A549 (cell line): Measurements from ENCODE around the gene SDS.

ENCODE experiments used
- BHLHE40 ChIP-seq: IDR thresholded peaks from 2 replicates; pipeline ENCODE4 v1.6.1; 2012; ENCODE audit warnings: low read depth, low read length, inconsistent platforms
- CEBPB ChIP-seq, 2 experiments: fragments of >200 bp in 1 of 2; sonication (Bioruptor Twin) in 1 of 2; formaldehyde crosslinking in 1 of 2; IDR thresholded peaks; 2 replicates each; pipeline ENCODE4 v1.6.1; 2012 to 2016
- CTCF ChIP-seq: fragments of >200 bp; sonication (Bioruptor Twin); formaldehyde crosslinking; IDR thresholded peaks from 3 replicates; pipeline ENCODE4 v1.5.1; 2016
- EHF ChIP-seq: fragments of 250-450 bp; sonication (Bioruptor Pico); IDR thresholded peaks from 2 replicates; pipeline ENCODE4 v1.5.0; 2020; ENCODE audit warnings: mild to moderate bottlenecking
- EHMT2 ChIP-seq: fragments of 200-600 bp; sonication (generic); IDR thresholded peaks from 2 replicates; pipeline ENCODE4 v1.6.1; 2016; ENCODE audit warnings: antibody characterized with exemption, low read depth, mild to moderate bottlenecking, moderate library complexity
- JUNB ChIP-seq: fragments of >200 bp; sonication (Bioruptor Twin); formaldehyde crosslinking; IDR thresholded peaks from 2 replicates; pipeline ENCODE4 v1.6.1; 2016
- MAZ ChIP-seq: fragments of 150-350 bp; IDR thresholded peaks from 2 replicates; pipeline ENCODE4 v1.6.1; 2014; ENCODE audit warnings: antibody characterized with exemption, low read depth, low read length, borderline replicate concordance
- MYC ChIP-seq: IDR thresholded peaks from 2 replicates; pipeline ENCODE4 v1.6.1; 2012; ENCODE audit warnings: mild to moderate bottlenecking, inconsistent platforms, low read length, improper control_type of control experiment, borderline replicate concordance
- NPAS2 ChIP-seq: fragments of 250-450 bp; sonication (Bioruptor Pico); IDR thresholded peaks from 2 replicates; pipeline ENCODE4 v1.8.0; 2022; ENCODE audit warnings: mild to moderate bottlenecking, moderate library complexity, borderline replicate concordance
- PBX3 ChIP-seq: IDR thresholded peaks from 2 replicates; pipeline ENCODE4 v1.6.1; 2012
- PHF8 ChIP-seq: fragments of 200-600 bp; sonication (generic); IDR thresholded peaks from 2 replicates; pipeline ENCODE4 v1.6.1; 2016; ENCODE audit warnings: low read depth, mild to moderate bottlenecking, antibody characterized with exemption, moderate library complexity, borderline replicate concordance
- POLR2A ChIP-seq: IDR thresholded peaks from 2 replicates; pipeline ENCODE4 v1.6.1; 2012; ENCODE audit warnings: mild to moderate bottlenecking, low read length
- RAD21 ChIP-seq, 2 experiments: fragments of >200 bp in 1 of 2; sonication (Bioruptor Twin) in 1 of 2; formaldehyde crosslinking in 1 of 2; IDR thresholded peaks in 1 of 2; conservative IDR thresholded peaks in 1 of 2; 2 replicates in 1 of 2; 3 replicates in 1 of 2; pipeline ENCODE4 v1.6.1; 2012 to 2018; ENCODE audit warnings: inconsistent platforms in 1 of 2
- USF2 ChIP-seq: fragments of 450-650 bp; IDR thresholded peaks from 2 replicates; pipeline ENCODE4 v1.6.1; 2014; ENCODE audit warnings: antibody characterized with exemption

GRCh38 chr12:113346353-113346752, 57.3 kb downstream of the SDS start:
- TF ChIP-seq POLR2A (no peak), MAZ (no peak), MYC (no peak), CTCF (no peak), RAD21 (conservative IDR thresholded peaks at IDR 0.05 in 1 of 2, IDR thresholded peaks at IDR 0.05 in 1 of 2) (no peak), USF2 (no peak), EHF (CRISPR knock-in tag) (no peak), CEBPB (IDR thresholded peaks at IDR 0.05) (no peak), PBX3 (no peak), NPAS2 (CRISPR knock-in tag) (no peak), PHF8 (no peak), JUNB (no peak), EHMT2 (no peak), BHLHE40 (no peak)
